Skin epidermis (tissue), 12 donors: ENCODE data around the gene GORASP1.
A peak's percentile ranks its signal among the peaks of the same experiment; 100 is the strongest.

Source experiments
- H3K27ac ChIP-seq, 21 experiments: fragments of 200-600 bp; sonication (generic) in 11 of 21; one replicate each; pipeline ENCODE4 v1.5.0; 2020; ENCODE audit warnings: mild to moderate bottlenecking in 3 of 21, inconsistent platforms in 2 of 21, moderate library complexity in 2 of 21
- H3K4me3 ChIP-seq, 7 experiments: fragments of 200-600 bp; sonication (generic) in 2 of 7; one replicate each; pipeline ENCODE4 v1.5.0; 2020; ENCODE audit warnings: inconsistent platforms in 2 of 7, mild to moderate bottlenecking in 2 of 7, moderate library complexity in 1 of 7

The GORASP1 gene

GRCh38 chr3:39143051-39143885 lies 35.8 kb upstream of the GORASP1 start:
- Histone ChIP-seq H3K27ac (peak overlapping the region in 4 of 21 experiments; percentile 21 to 44 (median 34)), H3K4me3 (no peak overlapping the region)

DNA sequence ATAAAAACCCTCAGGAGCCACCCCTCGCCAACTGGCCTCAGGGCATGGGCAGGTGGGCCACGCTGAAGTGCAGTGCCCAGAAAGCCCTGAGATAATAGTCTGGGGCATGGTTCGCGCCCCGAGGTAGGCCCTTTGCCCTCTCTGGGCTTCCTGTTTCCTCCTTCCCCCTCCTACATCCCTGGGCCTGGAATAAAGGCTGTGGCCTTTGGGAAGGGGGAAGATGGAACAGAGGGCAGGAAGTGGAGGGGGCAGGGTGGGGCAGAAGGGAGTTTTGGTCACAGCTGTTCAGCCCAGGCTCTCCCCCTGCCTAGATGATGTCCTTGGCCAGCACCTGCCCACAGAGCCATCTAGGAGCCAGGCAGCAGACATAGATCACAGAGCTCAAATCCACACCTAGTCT lies 34.6 kb upstream of the GORASP1 start:
- Histone ChIP-seq H3K4me3 (no peak overlapping the region), H3K27ac (peak overlapping the region in 18 of 21 experiments; percentile 1 to 81 (median 58))

DNA sequence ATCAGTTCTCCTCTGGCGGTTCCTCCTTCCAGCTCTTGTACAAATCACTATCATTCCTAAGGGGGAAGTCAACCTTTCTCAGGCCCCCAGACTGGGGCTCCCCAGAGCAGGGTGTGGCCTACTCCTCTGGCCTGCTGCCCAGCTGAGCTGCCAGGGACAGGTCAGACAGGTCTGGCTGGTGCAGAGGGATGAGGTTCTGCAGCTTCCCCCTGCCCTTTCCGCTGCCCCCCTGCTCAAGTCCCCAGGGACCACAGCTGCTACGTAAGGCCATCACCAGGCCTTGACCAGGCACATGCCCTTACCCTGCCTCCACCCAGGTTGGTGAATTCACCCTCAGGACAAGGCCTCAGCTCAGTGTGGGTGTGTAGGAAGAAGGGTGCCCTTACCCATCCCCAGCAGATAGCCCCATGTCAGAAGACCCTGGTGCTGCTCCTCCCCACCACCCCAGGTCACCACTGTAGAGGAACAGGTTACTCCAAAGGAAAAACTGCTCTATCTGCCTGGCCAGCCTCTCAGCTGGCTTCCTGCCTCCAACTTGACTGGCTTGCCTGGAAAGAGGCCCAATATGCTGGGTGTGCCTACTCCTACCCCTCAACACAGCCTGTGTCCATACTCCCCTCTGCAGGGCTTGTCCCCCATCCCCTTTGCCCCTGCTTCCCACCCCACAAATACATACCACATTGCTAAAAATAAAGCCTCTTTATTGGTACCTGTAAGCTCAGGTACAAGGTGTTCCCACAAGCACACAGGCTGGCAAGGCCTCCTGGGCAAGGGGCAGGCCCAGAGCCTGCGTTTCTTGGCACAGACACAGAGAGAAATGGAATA lies 34.0 kb upstream of the GORASP1 start:
- Histone ChIP-seq H3K4me3 (no peak overlapping the region), H3K27ac (peak overlapping the region in 19 of 21 experiments; percentile 1 to 81 (median 61))

DNA sequence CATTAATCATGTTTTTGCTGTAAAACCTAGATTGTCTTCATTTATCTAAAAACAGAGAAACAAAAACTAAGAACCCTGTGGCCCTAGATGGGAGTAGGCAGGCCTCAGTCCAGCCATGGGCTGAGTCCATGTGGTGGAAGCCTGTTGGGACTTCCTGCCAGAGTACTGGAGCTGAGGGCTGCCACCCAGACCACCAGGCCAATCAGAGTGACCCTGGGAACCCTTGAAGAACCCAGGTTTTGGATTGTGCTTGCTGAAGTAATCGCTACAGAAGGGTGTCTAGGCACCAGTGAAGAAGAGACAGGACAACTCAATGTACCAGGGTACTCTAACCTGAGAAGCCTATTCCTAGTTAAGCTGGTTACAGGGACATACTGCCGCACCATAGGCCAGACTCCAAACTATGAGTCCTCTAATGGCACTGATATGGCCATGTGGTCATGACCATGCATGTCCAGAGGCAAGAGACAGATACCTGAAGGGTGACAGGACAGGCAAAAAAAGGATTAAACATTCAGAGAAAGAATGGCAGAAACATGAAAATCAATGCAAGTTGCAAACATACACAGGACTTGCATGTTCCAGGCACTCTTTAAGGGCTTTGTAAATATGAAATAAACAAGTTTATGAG lies 33.0 kb upstream of the GORASP1 start:
- no peak overlapping the region for H3K4me3 ChIP-seq
- peak overlapping the region in 13 of 21 experiments; percentile 1 to 81 (median 66) for H3K27ac ChIP-seq

DNA sequence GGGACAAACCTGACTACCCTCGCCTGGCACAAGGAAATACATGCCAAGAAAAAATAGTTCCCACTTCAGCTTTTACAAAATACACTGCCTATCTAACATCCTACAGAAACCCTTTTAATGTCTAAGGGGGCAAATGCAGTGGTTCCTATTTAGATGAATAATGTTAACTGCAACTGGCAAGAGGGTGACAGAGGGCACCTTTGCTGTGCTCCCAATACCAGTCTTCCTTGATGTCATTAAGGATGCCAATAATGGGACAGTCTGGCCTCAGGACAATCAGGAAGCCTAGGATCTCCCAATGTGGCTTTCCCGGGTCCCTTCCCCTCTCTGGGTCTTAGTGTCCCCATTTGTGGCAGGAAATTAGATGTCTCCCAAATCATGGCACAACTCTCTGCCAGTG lies 32.0 kb upstream of the GORASP1 start:
- no peak overlapping the region for H3K4me3 ChIP-seq
- peak overlapping the region in 1 of 21 experiments; percentile 58 for H3K27ac ChIP-seq

- H3K4me3 ChIP-seq: no peak overlapping the region
- H3K27ac ChIP-seq: peak overlapping the region in 3 of 21 experiments; percentile 34 to 58 (median 50)
Observed at GRCh38 chr3:39138804-39139415, 31.5 kb upstream of the GORASP1 start.

DNA sequence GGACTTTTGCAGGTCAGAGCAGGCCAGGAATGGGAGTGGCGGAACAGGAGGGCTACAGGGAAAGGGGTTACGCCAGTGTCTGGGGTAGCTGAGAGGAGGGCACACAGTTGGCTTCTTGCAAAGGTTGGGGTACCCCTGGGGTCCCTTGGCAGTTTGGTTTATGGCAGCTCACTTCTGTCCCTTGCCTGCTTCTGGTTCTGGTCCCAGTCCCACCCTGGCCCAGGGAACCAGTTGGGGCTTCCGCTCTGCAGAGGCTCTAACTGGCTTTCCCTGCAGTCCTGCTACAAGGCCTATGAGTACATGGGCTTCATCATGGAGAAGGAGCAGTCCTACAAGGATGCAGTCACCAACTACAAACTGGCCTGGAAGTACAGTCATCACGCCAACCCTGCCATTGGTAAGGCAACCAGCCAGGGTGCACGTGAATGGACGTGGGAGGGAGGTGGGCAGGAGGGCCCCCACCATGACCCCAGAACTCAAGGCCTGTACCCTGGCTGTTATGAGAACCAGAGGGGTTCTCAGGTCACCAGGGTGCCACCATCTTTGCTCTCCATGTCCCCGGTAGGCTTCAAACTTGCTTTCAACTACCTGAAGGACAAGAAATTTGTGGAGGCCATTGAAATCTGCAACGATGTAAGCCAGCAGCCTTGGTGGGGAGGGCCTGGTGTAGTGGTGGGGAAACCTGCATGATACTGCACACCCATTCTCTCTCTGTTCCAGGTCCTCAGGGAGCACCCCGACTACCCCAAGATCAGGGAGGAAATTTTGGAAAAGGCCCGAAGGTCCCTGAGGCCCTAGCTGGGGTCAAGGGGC lies 30.8 kb upstream of the GORASP1 start:
- no peak overlapping the region for H3K4me3 ChIP-seq
- peak overlapping the region in 1 of 21 experiments; percentile 50 for H3K27ac ChIP-seq

DNA sequence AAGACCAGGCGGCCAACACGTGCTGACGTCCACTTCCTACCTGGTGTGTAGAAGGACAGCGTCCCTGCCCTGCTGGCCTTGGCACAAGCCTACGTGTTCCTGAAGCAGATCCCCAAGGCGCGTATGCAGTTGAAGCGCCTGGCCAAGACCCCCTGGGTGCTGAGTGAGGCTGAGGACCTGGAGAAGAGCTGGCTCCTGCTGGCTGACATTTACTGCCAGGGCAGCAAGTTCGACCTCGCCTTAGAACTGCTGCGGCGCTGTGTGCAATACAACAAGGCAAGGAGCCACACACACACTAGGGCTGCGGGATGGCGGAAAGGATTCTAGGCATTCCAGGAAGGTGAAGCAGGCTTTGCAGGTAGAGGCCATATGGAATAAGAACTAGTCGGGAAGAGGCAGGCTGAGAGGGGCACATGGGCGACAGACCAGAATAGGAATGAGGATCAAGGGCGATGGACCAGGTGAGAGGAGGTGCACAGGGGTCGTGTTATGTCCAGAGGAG lies 30.1 kb upstream of the GORASP1 start:
- Histone ChIP-seq H3K27ac (no peak overlapping the region), H3K4me3 (no peak overlapping the region)

DNA sequence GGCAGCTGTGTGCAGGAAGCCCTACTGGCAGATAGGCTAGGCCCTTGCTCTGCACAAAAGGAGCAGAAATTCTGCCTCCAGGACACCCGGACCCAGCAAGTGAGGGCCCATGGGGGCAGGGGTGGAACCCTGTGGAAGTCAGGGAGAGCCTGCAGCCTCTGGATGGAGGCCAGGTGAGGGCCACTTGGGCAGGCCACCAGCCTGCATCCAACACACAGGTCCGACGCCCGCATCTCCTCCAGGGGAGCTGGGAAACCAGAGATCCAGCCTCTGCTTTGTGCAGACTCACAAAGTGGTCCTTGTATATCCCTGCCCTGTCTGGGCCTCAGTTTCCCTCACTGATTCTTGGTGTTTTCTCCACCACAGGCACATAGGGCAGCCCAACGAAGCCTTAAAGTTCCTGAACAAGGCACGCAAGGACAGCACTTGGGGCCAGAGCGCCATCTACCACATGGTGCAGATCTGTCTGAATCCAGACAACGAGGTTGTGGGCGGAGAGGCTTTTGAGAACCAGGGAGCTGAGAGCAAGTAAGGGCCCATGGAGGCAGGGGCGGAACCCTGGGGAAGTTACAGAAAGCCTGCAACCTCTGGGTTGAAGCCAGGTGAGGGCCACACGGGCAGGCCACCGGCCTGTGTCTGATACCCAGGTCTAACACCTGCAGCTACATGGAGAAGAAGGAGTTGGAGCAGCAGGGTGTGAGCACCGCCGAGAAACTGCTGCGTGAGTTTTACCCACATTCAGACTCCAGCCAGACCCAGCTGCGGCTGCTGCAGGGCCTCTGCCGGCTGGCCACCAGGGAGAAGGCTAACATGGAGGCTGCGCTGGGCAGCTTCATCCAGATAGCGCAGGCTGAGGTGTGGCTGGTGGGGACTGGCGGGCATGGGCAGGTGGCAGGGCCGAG lies 29.4 kb upstream of the GORASP1 start:
- H3K27ac ChIP-seq: no peak overlapping the region
- H3K4me3 ChIP-seq: no peak overlapping the region

- Histone ChIP-seq H3K4me3 (no peak overlapping the region), H3K27ac (no peak overlapping the region)
Observed at GRCh38 chr3:39135170-39135805, 27.9 kb upstream of the GORASP1 start.

DNA sequence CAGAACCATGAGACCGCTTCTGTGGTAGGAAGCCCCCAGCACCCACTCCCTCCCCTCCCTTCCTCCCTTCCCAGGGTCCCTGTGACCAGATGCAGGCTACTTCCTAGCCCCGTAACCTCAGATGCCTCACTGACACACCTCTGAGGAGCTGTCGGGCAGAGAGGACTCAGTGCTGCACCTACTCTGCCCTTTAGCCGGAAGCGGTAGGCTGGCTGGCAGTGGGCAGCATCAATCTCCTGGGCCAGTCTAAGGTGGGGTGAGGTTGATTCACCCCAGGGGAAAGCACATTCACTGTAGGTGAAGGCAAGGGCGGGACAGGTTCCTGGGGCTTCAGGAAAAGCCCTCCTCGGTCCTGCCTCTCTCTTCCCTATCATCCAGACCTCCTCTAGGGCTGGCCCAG lies 26.9 kb upstream of the GORASP1 start:
- H3K27ac ChIP-seq: no peak overlapping the region
- H3K4me3 ChIP-seq: no peak overlapping the region

GRCh38 chr3:39133822-39134221 lies 26.4 kb upstream of the GORASP1 start:
- Histone ChIP-seq H3K4me3 (no peak overlapping the region), H3K27ac (no peak overlapping the region)

GRCh38 chr3:39133093-39133490 lies 25.7 kb upstream of the GORASP1 start:
- Histone ChIP-seq H3K27ac (no peak overlapping the region), H3K4me3 (no peak overlapping the region)

DNA sequence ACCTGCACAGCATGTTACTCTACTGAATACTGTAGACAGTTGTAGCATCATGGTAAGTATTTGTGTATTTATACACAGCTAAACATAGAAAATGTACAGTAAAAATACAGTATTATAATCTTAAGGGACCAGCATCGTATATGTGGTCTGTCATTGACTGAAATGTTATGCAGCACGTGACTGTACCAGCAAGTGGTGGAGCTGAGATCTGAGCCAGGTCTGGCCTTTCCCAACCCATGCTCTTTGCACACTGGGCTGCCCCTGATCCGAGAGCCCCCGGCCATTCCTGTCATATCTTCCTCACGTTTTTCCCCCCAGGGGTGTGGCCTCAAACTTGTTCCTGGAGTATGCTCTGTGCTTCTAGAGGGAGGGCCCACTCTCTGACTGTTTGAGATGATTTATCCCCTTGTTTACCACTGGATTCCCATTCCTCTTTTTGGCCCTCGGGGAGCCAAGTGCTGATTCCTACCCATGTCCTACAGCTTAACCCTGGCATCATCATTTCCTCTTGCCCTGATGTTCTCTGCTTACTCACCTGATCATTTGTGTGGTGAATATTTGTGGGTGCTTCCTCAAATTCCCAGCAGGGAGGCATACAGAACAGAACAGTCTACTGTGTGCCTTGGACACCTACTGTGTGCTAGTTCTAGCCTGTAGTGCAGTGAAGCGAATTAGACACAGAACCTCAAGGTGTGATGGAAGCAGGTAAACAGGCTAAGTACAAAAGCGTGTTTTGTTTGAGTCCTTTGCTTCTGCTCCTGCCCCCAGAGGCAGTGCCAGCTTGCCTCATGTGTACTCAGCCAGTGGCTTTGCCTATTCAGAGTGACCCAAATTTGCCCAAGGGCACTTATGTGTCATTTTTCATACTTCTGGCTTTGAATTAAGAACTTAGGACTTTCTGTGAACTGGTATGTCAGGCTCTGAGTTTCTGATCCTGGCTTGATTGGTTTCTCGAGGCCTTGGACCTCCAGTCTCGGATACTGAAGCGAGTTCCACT lies 25.0 kb upstream of the GORASP1 start:
- H3K27ac ChIP-seq: no peak overlapping the region
- no peak overlapping the region for H3K4me3 ChIP-seq

GRCh38 chr3:39130693-39131265 lies 23.4 kb upstream of the GORASP1 start:
- H3K27ac ChIP-seq: no peak overlapping the region
- H3K4me3 ChIP-seq: no peak overlapping the region

- Histone ChIP-seq H3K27ac (no peak overlapping the region), H3K4me3 (no peak overlapping the region)
Observed at GRCh38 chr3:39130026-39130425, 22.6 kb upstream of the GORASP1 start.
